GM12878 (cell line): ENCODE measurements around the gene NCKAP5L. TPM values are rescaled to one million over a fixed set of nuclear protein-coding genes. Genes with fewer than 3 reads are reported as not detected.

ENCODE experiments used
- ATAC-seq: fragments of 200-7000 bp; cut with Tn5 transposase; 3 replicates; pipeline ENCODE4 v1.9.1; 2020; ENCODE audit warnings: mild to moderate bottlenecking, moderate library complexity
- BruUV-seq: library from RNA; stranded (reverse); fragments of 400-500 nt; replicated peaks from 2 replicates; lab custom pipeline; 2021; lab: Mats Ljungman, UMichigan
- CTCF ChIA-PET: fragments of 300-600 bp; sonication (Branson Sonifier 250); formaldehyde crosslinking; extraction: SDS; loops from one replicate; lab custom pipeline; 2021; ENCODE audit warnings: inconsistent platforms; lab: Yijun Ruan, JAX
- POLR2A ChIA-PET: fragments of 350-600 bp; formaldehyde crosslinking; extraction: SDS; loops from one replicate; lab custom pipeline; 2021; ENCODE audit warnings: inconsistent platforms; lab: Charles Lee
- RAD21 ChIA-PET: fragments of 300-600 bp; sonication (Branson Sonifier 250); formaldehyde crosslinking; loops from one replicate; lab custom pipeline; 2023; ENCODE audit warnings: antibody characterized with exemption; ENCODE audit not compliant: unreplicated experiment; lab: Charles Lee
- SMC1A ChIA-PET: fragments of 300-600 bp; sonication (Branson Sonifier 250); formaldehyde crosslinking; loops from one replicate; lab custom pipeline; 2023; ENCODE audit not compliant: unreplicated experiment, uncharacterized antibody; lab: Charles Lee
- DNase-seq: peaks from one replicate; pipeline ENCODE4 v3.0.0-alpha.2; 2011; ENCODE audit warnings: low read depth, low spot score
- FAIRE-seq: peaks from 3 replicates; lab custom pipeline; 2011; peaks lifted over from hg19 to GRCh38; lab: Jason Lieb, UNC
- H2AFZ ChIP-seq: 2 replicates; pipeline ENCODE4 v1.6.0; 2011; ENCODE audit warnings: low read depth, low read length, control low read depth; ENCODE audit not compliant: control insufficient read depth
- H3K27ac ChIP-seq: 2 replicates; pipeline ENCODE4 v1.5.1; 2011; ENCODE audit warnings: control low read depth; ENCODE audit not compliant: control insufficient read depth, insufficient read depth
- H3K27me3 ChIP-seq, 2 experiments: replicated peaks in 1 of 2; 2 replicates each; pipeline versions ENCODE4 v1.6.0 to v1.6.1; 2011; ENCODE audit warnings: low read length in 1 of 2; ENCODE audit not compliant: control insufficient read depth in 2 of 2, insufficient read depth in 2 of 2
- H3K36me3 ChIP-seq, 2 experiments: 2 replicates each; pipeline ENCODE4 v1.5.1; 2011; ENCODE audit warnings: low read length in 1 of 2; ENCODE audit not compliant: control insufficient read depth in 2 of 2, insufficient read depth in 2 of 2
- H3K4me1 ChIP-seq: 2 replicates; pipeline ENCODE4 v1.6.1; 2011; ENCODE audit warnings: mild to moderate bottlenecking, low read length, moderate library complexity, mixed read lengths; ENCODE audit not compliant: control insufficient read depth, insufficient read depth
- H3K4me2 ChIP-seq: 2 replicates; pipeline ENCODE4 v1.6.0; 2011; ENCODE audit warnings: control low read depth; ENCODE audit not compliant: control insufficient read depth, insufficient read depth
- H3K4me3 ChIP-seq: fragments of 200-600 bp; sonication (generic); 2 replicates; pipeline ENCODE4 v1.5.1; 2016
- H3K79me2 ChIP-seq: 2 replicates; pipeline ENCODE4 v1.6.0; 2011; ENCODE audit warnings: low read length; ENCODE audit not compliant: control insufficient read depth, insufficient read depth
- H3K9ac ChIP-seq: 2 replicates; pipeline ENCODE4 v1.8.0; 2011; ENCODE audit warnings: low read length, control low read depth, mixed read lengths; ENCODE audit not compliant: control insufficient read depth, insufficient read depth
- H3K9me3 ChIP-seq: replicated peaks from 3 replicates; pipeline ENCODE4 v1.5.1; 2011; ENCODE audit warnings: mild to moderate bottlenecking, low read length; ENCODE audit not compliant: control insufficient read depth, insufficient read depth
- H4K20me1 ChIP-seq: 2 replicates; pipeline ENCODE4 v1.6.0; 2011; ENCODE audit not compliant: control insufficient read depth, insufficient read depth
- BCL11A ChIP-seq: IDR thresholded peaks from 2 replicates; pipeline ENCODE4 v1.6.1; 2011; ENCODE audit warnings: low read depth, low read length
- CBFB ChIP-seq: IDR thresholded peaks from 2 replicates; pipeline ENCODE4 v1.6.1; 2016; ENCODE audit warnings: antibody characterized with exemption, low read depth
- CHD4 ChIP-seq: fragments of 200-600 bp; sonication (generic); IDR thresholded peaks from 2 replicates; pipeline ENCODE4 v1.6.1; 2016; ENCODE audit warnings: mild to moderate bottlenecking
- CREB1 ChIP-seq: IDR thresholded peaks from 2 replicates; pipeline ENCODE4 v1.6.1; 2012; ENCODE audit warnings: low read depth, mild to moderate bottlenecking, inconsistent platforms
- ESRRA ChIP-seq: IDR thresholded peaks from 2 replicates; pipeline ENCODE4 v1.6.1; 2012; ENCODE audit warnings: mild to moderate bottlenecking, low read length, improper control_type of control experiment
- EZH2 ChIP-seq: IDR thresholded peaks from 2 replicates; pipeline ENCODE4 v1.6.1; 2012; ENCODE audit warnings: low read depth, mild to moderate bottlenecking, control low read depth, inconsistent platforms, low read length, borderline replicate concordance; ENCODE audit not compliant: control insufficient read depth
- JUND ChIP-seq: IDR thresholded peaks from 2 replicates; pipeline ENCODE4 v1.6.1; 2012; ENCODE audit warnings: low read depth, mild to moderate bottlenecking, low read length, improper control_type of control experiment, moderate library complexity
- KDM1A ChIP-seq: fragments of 200-600 bp; sonication (generic); IDR thresholded peaks from 2 replicates; pipeline ENCODE4 v1.6.1; 2016; ENCODE audit warnings: borderline replicate concordance
- NFYA ChIP-seq: IDR thresholded peaks from 2 replicates; pipeline ENCODE4 v1.6.1; 2011; ENCODE audit warnings: low read depth, mild to moderate bottlenecking, low read length, improper control_type of control experiment, borderline replicate concordance
- PBX3 ChIP-seq: IDR thresholded peaks from 2 replicates; pipeline ENCODE4 v1.6.1; 2011; ENCODE audit warnings: mild to moderate bottlenecking, low read depth, low read length, moderate library complexity; ENCODE audit not compliant: insufficient replicate concordance
- RB1 ChIP-seq: fragments of 450-650 bp; formaldehyde crosslinking; IDR thresholded peaks from 2 replicates; pipeline ENCODE4 v1.6.1; 2017; ENCODE audit warnings: mild to moderate bottlenecking, borderline replicate concordance
- RCOR1 ChIP-seq: conservative IDR thresholded peaks from 2 replicates; pipeline ENCODE4 v1.6.1; 2012; ENCODE audit warnings: low read depth, low read length, improper control_type of control experiment
- RUNX3 ChIP-seq: IDR thresholded peaks from 2 replicates; pipeline ENCODE4 v1.6.1; 2012; ENCODE audit warnings: low read length, inconsistent platforms
- SMAD1 ChIP-seq: fragments of 450-650 bp; IDR thresholded peaks from 2 replicates; pipeline ENCODE4 v1.6.1; 2018; ENCODE audit warnings: mild to moderate bottlenecking, low read depth; ENCODE audit not compliant: partially characterized antibody
- TBL1XR1 ChIP-seq: IDR thresholded peaks from 2 replicates; pipeline ENCODE4 v1.6.1; 2012; ENCODE audit warnings: low read depth, low read length, improper control_type of control experiment
- TCF12 ChIP-seq: IDR thresholded peaks from 2 replicates; pipeline ENCODE4 v1.6.1; 2011; ENCODE audit warnings: low read depth, mild to moderate bottlenecking, low read length
- ZNF217 ChIP-seq: fragments of 450-650 bp; IDR thresholded peaks from 2 replicates; pipeline ENCODE4 v1.6.1; 2017; ENCODE audit warnings: antibody characterized with exemption, mild to moderate bottlenecking
- WGBS: methylation state at CpG from one replicate; pipeline ENCODE4 v1.1.6; 2016; ENCODE audit warnings: low lambda C conversion rate; ENCODE audit not compliant: insufficient replicate concordance, insufficient coverage; ENCODE audit errors: missing lambda C conversion rate; 5-methylcytosine and 5-hydroxymethylcytosine counted together
- in situ Hi-C: fragments of 300-500 bp; cut with MboI; formaldehyde crosslinking; loops from 9 replicates; pipeline ENCODE4 v1.14.3; 2018; ENCODE audit warnings: mixed read lengths
- intact Hi-C: fragments of 100-400 bp; cut with micrococcal nuclease; formaldehyde crosslinking; loops from one replicate; pipeline ENCODE4 v1.14.2; 2022; ENCODE audit not compliant: unreplicated experiment
- polyA plus RNA-seq, 11 experiments: library from polyadenylated mRNA; depleted of rRNA in 4 of 11; unstranded in 6 of 11; stranded (reverse) in 5 of 11; fragments of >200 nt; fragmentation: Nextera tagmentation in 4 of 11; fragmentation: Illumina TruSeq in 1 of 11; extraction: Ambion mirVana in 4 of 11; extraction: Trizol in 1 of 11; gene quantifications; 1 replicate in 1 of 11; 2 replicates in 10 of 11; pipeline versions ENCODE4 v1.2.1 to v1.2.3, GENCODE V29; 2011 to 2016; ENCODE audit warnings: inconsistent platforms in 2 of 11, missing spikeins in 2 of 11, low read depth in 1 of 11
- total RNA-seq, 4 experiments: library from RNA; depleted of rRNA in 3 of 4; stranded (reverse); fragments of >200 nt in 3 of 4; fragmentation: Illumina TruSeq in 1 of 4; extraction: Trizol in 1 of 4; gene quantifications; 2 replicates each; pipeline versions ENCODE4 v1.2.1 to v1.2.3, GENCODE V29; 2013 to 2021

The NCKAP5L gene
- total and polyA plus RNA-seq, 10 of the 15 experiments (the other 5 are each of a cell fraction or from before 2014, with no cell fraction given), result 0.03 to 15.8 (median 4.4) TPM

GRCh38 chr12:49870501-49871262, 42.5 kb upstream of the NCKAP5L start:
- H3K9ac ChIP-seq, result no peak overlapping the region
- 0 out of 2 replicates have a peak, but pooled peaks cover 2% of the 10 kb centered on the region for H4K20me1 ChIP-seq
- intact Hi-C loops (no loop called here), in situ Hi-C loops (no loop called here)
- ChIA-PET POLR2A (no interaction called here), SMC1A (no interaction called here), CTCF (interaction anchor here (0.6 to 2.1 kb wide), 4 partner anchors 75 to 1480 kb away, joined by 3 to 8 read pairs (median 4); no protein-coding TSS in a partner anchor), RAD21 (no interaction called here)
- H3K4me2 ChIP-seq, result no peak overlapping the region
- no peak overlapping the region for H3K27ac ChIP-seq
- TF ChIP-seq TBL1XR1, result no peak
- TF ChIP-seq BCL11A, result no peak
- TF ChIP-seq CBFB, result no peak
- no peak for TF ChIP-seq RB1
- no peak for TF ChIP-seq NFYA
- no peak for TF ChIP-seq CREB1
- TF ChIP-seq SMAD1, result no peak
- no peak for TF ChIP-seq JUND
- TF ChIP-seq RUNX3, result no peak
- no peak for TF ChIP-seq ESRRA
- TF ChIP-seq PBX3, result no peak
- TF ChIP-seq EZH2, result no peak
- no peak for TF ChIP-seq KDM1A
- no peak for TF ChIP-seq TCF12
- TF ChIP-seq ZNF217, result no peak
- TF ChIP-seq RCOR1, result no peak
- no peak for TF ChIP-seq CHD4
- no peaks in the 10 kb centered on the region; a peak in 2 of 4 replicates for H3K27me3 ChIP-seq
- no TSS peak for BruUV-seq
- 51% methylated on average over 11 of the region's 11 CpGs for WGBS
- H3K4me1 ChIP-seq, result no peaks in the 10 kb centered on the region
- FAIRE-seq (no peak), ATAC-seq (no peak), DNase-seq (no peak)
- no peaks in the 10 kb centered on the region for H3K36me3 ChIP-seq
- H3K4me3 ChIP-seq, result no peak overlapping the region
- H3K9me3 ChIP-seq, result no peaks in the 10 kb centered on the region
- no peak overlapping the region for H2AFZ ChIP-seq
- H3K79me2 ChIP-seq, result no peaks in the 10 kb centered on the region
